Left forelimb (tissue), 1 donor: Measurements from ENCODE around the gene R3HDM4.

Experiments
- DNase-seq: peaks from one replicate; pipeline ENCODE4 v3.0.0-alpha.2; 2018; ENCODE audit warnings: low spot score

Gene R3HDM4

GRCh38 chr19:875265-875879 is 37.6 kb downstream of the R3HDM4 start:
- no peak for DNase-seq

GRCh38 chr19:873561-874041 is 39.4 kb downstream of the R3HDM4 start:
- DNase-seq, result no peak

DNA sequence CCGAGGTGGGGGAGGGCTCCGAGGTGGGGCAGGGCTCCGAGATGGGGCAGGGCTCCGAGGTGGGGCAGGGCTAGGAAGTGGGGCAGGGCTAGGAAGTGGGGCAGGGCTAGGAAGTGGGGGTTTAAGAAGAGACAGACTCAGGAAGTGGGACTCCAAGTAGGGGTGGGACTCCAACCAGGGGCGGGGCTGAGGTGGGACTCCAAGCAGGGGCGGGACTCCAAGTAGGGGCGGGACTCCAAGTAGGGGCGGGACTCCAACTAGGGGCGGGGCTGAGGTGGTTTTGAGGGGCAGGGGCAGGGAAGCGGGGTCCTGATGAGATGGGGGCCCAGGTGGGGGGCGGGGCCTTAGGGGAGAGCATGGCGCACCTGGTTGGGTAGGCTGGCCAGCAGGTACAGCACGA is 39.9 kb downstream of the R3HDM4 start:
- DNase-seq, result no peak

GRCh38 chr19:872266-872951 is 40.6 kb downstream of the R3HDM4 start:
- DNase-seq, result no peak

DNA sequence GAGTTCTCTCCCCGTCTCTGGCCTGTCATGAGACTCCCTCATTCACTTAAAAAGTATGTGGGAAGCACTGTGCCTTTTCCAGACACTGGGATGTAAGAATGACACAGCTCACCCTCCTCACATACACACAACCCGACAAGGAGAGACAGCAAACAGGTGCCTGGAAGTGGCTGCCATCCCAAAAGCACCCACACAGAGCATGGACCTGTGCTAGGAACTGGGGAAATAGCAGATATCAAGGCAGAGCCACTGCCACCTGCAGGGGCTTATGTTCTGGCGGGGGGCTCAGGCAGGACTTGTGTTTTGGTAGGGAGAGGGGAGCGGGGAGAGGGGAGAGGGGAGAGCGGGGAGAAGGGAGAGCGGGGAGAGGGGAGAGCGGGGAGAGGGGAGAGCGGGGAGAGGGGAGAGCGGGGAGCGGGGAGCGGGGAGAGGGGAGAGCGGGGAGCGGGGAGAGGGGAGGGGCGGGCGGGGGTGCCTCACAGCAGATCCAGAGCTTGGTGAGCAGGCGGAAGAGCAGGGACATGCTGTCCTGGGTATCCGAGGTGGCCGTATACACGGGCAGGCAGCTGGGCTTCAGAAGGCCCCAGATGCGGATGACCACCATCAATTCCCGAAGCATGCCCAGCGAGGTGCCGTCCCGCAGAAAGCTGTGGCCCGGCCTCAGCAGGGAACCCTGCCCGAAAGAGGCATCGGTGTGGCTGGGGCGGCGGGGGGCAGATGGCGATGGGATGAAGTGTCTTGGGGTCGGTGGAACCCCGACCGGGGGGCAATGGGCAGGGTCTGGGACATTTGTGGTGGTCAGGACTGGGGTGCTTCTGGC is 41.4 kb downstream of the R3HDM4 start:
- DNase-seq, result no peak

DNA sequence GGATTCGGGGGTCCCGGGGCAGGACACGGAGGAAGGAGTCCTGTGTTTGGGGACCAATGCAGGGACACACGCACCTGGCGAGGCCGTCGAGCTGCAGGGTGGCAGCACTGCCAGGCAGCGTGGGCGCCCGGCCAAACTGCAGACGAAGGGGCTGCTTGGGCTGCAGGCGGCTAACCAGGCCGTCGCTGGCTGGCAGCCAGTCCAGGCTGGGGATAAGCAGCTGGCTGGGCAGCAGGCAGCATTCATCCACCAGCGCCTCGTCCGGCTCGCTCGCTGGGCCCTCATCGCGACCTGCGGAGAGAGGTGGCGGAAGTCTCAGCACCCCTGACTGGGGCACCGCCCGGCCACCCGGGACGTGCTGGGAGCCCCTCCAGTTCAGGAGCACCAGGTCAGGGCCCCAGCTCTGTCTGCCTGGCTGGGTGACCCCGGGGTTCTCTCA is 42.0 kb downstream of the R3HDM4 start:
- DNase-seq, result no peak

DNA sequence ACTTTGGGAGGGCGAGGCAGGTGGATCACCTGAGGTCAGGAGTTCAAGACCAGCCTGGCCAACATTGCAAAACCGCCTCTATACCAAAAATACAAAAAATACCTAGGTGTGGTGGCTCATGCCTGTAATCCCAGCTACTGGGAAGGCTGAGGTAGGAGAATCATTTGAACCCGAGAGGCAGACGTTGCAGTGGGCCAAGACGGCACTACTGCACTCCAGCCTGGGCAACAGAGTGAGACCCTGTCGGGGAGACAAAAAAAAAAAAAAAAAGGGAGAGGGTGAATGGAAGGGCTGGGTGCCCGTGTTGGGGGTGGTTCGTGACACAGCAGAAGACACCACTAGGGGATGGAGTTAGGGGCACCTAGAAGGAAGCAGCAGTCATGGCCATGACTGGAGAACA is 42.7 kb downstream of the R3HDM4 start:
- no peak for DNase-seq

- DNase-seq, result no peak
Observed at GRCh38 chr19:869245-870177, 43.5 kb downstream of the R3HDM4 start.

DNA sequence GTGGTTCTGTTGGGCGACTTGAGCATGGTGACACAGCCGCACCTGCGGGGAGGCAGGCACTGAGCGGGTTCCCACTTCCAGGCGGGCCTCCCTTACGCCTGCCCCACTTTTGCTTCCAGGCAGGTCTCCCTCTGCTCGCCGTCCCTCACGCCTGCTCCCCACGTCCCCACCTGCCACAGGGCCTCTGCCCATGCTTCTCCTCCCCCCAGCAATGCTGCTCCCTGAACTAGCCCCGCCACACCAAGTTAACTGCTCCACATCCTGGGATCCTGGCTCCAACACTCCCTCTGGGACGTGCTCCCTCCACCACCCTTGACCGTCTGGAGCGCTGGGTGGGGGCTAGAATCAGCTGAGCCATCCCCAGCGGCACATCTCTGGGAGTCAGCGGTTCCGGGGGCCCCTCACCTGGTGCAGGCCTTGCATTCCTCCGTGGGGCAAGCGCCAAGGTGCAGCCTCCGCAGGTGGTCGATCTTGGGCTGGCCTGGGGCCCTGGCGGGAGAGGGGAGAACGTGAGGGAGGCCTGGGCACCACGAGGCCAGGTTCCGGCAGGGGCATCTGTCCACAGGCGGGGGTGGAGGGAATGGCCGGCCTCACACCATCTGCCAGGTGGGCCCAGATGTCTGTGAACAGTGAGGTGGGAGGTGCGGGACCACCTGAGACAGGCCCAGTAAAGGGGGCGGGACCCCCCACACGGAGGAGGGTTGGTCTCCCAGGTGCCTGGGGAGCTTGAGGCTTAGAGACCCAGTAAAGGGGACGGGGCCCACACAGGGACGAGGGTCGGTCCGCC is 44.4 kb downstream of the R3HDM4 start:
- no peak for DNase-seq

DNA sequence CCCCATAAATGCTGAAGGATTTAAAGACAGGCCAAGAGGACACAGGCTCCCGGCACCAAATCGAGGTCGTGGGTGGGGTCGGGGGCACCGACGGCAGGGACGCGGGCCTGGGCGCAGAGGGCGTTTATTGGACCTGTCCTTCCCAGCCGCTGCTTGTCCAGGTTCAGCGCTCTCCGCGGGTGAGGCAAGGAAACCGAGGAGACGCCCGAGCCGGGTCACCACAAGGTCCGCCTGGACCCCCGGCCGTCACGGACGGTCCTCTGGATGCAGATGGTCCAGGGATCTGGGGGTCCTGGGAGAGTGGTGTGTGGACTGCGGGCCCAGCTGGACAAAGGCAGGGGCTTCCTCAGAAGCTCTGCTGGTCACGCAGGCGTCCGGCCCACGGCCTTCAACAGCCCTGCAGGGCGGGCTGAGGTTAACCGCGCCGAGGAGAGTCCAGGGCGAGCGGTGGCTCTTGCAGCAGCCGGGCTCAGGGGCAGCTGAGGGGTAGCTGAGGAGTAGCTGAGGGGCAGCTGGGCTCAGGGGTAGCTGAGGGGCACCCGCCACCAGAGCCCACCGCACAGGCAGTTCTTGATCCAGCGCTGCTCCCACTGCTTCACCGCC is 45.1 kb downstream of the R3HDM4 start:
- no peak for DNase-seq

DNA sequence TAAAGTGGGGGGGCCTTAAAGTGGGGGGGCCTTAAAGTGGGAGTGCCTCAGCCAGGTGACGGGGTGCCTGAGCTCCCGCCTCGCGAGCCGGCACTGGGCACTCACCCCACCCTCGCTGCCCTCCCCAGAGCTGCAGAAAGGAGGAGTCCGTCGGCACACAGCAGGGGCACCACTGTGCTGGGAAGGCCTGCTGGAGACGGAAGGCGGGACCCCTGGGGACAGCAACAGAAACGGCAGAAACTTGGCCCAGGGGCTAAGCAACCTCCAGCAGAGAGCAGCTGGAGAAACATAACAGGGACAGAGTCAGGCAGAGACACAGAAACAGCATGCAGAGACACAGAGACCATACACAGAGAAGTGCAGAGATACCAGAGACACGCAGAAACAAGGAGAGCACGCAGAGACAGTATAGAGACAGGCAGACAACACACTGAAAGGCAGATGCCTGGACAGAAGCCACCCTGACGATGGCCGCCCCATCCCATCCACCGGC is 45.7 kb downstream of the R3HDM4 start:
- no peak for DNase-seq

DNA sequence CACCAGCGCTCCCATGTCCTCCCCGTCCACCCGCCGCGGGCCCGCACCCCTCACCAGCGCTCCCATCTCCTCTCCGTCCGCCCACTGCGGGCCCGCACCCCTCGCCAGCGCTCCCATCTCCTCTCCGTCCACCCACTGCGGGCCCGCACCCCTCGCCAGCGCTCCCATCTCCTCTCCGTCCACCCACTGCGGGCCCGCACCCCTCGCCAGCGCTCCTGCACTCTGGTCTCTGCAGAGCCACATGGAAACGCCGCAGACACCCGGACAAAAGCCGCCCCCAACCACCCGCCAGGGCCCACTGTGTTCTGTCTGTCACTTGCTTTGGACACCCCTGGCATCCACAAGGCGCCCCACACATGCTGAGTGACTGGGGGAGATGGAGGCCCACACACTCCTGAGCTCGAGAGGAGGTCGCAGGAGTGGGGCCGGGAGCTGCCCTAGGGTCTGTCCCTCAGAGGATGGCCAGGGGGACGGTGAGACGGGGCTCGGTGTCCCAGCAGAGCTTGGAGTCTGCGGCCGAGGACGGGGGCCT is 46.2 kb downstream of the R3HDM4 start:
- DNase-seq, result no peak

DNA sequence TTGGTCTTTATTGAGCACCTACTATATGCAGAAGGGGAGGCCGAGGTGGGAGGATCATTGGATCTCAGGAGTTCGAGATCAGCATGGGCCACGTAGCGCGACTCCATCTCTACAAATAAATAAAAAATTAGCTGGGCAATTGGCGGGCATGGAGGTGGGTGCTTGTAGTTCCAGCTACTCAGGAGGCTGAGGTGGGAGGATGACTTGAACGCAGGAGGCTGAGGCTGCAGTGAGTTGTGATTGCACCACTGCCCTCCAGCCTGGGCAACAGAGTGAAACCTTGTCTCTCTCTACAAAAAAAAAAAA is 49.8 kb downstream of the R3HDM4 start:
- no peak for DNase-seq

GRCh38 chr19:862581-863314 is 50.3 kb downstream of the R3HDM4 start:
- no peak for DNase-seq

DNA sequence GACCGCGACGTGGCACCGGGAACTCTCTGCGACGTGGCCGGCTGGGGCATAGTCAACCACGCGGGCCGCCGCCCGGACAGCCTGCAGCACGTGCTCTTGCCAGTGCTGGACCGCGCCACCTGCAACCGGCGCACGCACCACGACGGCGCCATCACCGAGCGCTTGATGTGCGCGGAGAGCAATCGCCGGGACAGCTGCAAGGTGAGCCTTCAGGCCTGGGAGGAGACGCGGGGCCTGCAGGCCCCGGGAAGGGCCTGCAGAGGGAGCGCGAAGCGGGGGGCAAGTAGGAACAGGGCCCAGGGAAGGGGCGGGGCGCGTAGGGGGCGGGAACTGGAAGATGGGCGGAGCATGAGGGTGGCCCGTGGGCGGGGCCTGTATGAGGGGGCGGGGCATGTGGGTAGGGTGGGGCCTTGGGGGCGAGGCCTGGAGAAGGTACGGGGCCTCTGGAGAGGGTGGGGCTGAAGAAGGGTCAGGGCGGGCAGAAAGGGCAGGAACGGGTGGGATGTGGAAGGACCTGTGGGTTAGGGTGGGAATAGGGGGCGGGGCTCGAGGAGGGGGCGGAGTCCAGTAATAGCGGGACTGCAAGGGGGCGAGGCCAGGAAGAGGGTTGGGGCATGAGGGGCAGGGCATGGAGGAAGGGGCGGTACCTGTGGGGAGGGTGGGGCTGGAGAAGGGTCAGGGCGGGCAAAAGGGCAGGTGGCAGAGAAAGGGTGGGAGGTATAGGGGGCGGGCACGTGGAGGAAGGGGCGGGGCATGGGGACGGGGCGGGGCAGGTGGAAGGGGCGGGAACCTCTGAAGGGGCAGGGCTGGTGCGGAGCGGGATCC is 51.1 kb downstream of the R3HDM4 start:
- DNase-seq, result no peak

DNA sequence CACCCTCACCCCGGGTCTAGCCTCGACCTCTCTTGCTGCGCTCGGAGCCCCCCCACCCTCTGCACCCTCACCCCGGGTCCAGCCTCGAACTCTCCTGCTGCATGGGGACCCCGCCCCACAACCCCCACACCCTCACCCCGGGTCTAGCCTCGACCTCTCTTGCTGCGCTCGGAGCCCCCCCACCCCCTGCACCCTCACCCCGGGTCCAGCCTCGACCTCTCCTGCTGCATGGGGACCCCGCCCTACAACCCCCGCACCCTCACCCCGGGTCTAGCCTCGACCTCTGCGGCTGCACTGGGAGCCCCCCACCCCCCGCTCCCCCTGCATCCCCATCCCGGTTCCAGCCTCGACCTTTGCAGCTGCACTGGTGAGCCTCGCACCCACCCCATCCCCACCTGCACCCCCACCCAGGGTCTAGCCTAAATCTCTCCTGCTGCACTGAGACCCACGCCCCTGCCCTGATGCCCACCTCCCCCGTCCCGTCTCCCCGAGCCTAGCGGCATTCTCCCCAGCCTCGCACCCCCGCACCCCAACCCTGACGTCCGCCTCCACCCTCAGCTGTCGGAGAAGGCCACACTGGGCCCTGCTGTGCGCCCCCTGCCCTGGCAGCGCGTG is 51.8 kb downstream of the R3HDM4 start:
- DNase-seq, result no peak

DNA sequence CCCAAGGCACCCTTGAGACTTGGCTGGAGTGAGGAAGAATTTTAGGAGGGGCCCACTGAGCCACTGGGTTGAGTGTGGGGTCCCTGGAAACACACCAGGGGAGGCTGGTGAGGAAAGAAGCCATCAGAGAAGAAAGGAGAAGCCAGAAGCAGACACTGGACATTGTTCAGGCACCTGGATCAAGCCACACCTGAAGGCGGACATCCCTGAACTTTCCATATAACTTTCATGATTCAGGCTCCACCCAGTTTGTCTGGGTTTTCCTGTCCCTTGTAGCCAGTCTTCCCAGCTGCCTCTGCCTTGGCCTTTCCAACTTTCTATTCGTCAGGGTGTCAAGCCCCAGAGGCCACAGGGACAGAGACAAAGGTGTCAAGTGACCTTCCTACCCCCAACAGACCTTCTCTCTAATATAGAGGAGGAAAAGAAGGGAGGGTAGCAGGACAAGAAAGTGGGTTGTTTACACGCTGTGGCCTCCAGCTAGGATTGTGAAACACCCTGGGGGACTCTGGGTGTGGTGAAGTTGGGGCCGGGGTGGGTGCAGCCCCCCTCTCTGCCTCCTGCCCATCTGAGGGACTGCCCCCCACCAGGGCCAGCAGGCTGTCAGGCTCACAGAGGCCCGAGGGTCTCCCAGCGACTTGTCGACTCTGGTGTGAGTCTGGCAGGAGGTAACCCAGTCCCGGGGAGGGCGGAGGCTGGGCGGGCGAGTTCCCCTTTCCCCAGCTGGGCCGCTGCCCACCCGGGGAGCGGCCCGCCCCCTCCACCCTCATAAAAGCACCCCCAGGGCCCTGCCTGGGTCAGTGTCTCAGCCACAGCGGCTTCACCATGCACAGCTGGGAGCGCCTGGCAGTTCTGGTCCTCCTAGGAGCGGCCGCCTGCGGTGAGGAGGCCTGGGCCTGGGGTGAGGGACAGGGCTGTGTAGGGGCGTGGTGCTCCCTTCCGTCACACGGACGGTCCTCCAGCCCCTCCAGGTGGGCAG is 53.9 kb downstream of the R3HDM4 start, which contains the start of gene CFD:
Gene CFD (plus strand): TSS at position 797 of the 976 bp plus-strand sequence. CDS start 26 bp downstream, at position 823.
- no peak for DNase-seq
